ENCODE data around the gene COMP. TPM values are rescaled to one million over a fixed set of nuclear protein-coding genes. Genes with fewer than 3 reads are reported as not detected.
"Not testable (repeated sequence)": the region's sequence is repeated elsewhere in the genome, so short reads cannot be mapped to it uniquely, and the experiment has no call there.

The COMP gene
- 1.9 TPM for polyA plus RNA-seq (2013, experiment 1 of 2; ENCODE audit: insufficient read length)
- 1.9 TPM for polyA plus RNA-seq (2013, experiment 2 of 2; ENCODE audit: insufficient read length)

DNA sequence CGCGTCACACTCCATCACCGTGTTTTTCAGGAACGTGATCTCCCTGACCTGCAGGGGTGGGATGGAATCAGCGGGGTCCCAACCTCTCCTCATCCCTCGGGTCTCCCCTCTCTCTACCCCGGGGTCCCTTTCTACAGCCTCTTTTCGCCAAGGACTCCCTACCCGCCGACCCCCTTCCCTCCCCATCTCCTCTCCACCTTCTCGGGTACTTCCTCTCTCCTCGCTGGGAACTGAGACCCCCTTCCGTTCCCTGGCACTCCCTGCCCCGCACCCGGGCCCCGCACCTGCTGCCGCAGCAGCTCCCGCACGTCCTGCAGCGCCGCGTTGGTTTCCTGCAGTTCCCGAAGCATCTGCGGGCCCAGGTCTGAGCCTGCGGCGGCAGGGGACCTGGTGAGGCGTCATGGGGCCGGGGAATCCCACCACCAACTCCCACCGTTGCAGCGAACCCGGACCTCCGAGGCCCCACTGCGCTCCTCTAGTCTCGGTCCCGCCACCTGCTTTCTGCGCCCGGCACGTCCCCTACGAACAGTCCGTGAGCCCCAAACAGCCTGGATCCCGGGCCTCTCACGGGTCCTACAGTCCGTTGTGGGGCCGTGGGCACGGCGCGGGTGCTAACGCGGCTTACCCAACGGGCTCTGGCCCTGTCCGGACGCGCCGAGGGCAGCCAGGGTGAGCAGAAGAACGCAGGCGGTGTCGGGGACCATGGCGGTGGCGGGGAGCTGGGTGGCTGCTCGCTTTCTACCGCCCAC lies at the start of gene COMP:
Gene COMP, minus strand, starts transcription at position 740 of the 749 bp plus-strand sequence. Its CDS starts 36 bp downstream, at position 704.
- DNase-seq = no peak

- no peak for DNase-seq
These were observed 49.5 kb upstream of the COMP start for GRCh38 chr19:18840288-18841267.

DNA sequence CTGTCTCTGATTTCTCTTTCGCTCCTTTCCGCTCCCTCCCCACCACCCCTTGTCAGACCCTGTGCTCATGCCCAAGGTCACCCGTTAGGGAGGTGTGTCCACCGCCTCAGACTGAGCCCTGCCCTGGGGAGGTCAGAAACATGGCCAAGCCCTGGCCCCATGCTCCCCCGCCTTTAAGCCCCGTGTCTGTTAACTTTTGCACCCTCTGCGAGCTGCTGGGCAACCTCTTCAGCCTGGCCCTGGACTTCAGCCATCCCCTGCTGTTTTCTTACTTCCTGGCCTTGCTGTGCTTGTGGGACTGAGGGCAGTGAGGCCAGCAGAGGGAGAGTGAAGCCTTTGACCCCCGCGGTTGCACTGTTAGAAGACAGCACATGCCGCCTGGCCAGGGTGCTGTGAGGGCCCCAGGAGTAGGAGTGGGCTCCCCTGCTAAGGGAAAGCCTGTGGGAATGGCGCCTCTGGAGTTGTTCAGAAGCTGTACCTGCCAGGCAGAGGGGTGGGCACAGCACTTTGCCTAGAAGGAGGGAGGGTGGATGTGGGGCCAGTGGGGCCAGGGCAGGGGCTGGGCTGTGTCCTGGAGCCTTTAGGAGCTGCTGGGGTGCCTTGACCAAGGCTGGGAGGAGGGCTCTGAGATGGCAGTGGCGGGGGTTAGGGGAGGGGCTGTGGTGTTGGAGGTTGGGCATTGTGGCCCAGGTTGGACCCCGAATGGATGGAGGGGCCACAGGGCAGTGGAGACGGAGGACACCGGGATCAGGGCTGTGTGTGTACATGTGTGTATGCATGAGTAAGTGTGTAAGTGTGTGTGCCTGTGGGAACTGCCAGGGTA lies 48.6 kb upstream of the COMP start:
- DNase-seq = no peak

- no peak for DNase-seq
These were observed 43.5 kb upstream of the COMP start for GRCh38 chr19:18834644-18834984.

DNA sequence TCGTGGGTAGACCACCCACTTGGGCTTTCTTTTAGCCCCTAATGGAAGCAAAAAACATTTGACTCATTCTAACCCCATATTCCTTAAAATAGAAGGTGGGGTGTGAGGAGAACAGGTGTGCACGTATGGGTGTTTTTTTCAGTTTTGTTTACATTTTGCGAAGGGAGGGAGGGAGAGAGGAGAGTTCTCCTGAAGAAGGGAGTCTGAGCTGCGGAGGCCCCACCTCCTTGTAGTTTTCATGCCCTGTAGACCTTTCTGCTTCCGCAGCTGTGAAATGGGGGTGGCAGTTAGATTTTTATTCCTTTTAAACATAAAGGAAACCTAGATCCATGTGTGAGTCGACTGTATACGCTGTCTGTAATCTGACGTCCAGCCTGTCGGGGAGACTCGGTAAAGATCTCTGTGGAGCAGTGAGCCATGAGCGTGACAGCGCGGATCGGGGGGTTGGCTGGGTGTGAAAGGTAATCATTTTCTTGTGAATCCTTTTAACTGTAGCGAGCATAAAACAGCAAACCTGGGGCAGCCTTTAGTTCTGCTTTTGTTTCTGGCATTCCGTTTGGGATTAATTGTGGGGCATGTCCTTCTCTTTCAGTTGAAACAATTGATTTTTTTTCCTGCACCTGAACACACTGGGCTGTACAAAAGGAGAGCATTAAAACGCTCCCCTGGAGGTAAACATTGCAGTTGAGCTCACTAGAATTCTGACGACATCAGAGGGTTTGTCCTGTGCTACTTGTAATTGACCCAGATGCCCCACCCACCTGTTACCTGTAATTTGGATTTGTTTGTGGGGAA lies 42.9 kb upstream of the COMP start:
- no peak for DNase-seq

DNA sequence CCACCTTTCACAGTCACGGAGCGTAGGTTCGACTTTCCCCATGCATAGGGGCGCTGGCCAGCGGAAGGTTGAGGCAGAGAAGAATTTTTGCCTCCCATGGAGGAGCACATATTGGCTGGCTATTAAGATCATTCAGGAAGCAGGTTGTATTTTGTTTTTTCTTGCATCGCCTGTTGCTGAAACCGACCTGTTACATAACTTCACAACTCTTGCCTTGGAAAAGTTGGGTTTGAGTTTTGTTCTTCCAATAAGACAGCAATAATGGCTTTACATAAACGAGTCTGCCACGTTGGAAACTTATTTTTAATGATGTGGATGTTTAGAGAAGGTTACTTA lies 42.0 kb upstream of the COMP start:
- DNase-seq = no peak

DNA sequence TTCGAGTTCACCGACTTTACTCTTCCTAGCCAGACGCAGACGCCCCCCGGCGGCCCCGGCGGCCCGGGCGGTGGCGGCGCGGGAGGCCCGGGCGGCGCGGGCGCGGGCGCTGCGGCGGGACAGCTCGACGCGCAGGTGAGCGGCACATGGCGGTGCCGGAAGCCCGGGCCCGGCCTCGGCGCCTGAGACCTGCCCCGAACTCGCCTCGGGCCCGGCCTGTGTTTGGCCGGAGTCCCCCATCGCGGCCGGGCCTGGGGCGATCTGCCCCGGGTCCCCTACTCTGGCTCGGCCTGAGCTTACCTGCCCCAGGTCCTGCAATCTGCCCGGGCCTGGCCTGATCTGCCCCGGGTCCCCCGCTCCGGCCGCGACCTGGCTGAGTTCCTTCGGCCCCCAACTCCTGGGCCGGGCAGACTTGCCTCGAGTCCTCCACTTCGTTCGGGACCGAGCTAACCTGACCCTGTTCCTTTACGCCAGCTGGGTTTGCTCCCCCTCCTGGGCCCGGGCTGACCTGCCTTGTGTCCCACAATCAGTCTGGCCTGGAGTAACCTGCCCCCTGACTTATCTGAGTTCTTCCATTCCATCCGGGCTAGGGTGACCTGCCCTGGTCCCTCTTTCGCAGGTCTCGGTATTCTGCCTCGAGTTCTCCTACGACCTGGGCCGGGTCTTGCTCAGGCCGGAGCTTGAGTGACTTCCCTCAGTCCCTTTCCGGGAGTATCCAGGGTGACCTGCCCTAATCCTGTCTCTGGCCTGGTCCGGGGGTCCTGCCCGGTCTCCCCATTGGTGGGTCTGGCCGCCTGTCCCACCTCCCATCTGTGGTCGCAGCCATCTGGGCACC lies 41.4 kb upstream of the COMP start:
- DNase-seq = no peak

DNA sequence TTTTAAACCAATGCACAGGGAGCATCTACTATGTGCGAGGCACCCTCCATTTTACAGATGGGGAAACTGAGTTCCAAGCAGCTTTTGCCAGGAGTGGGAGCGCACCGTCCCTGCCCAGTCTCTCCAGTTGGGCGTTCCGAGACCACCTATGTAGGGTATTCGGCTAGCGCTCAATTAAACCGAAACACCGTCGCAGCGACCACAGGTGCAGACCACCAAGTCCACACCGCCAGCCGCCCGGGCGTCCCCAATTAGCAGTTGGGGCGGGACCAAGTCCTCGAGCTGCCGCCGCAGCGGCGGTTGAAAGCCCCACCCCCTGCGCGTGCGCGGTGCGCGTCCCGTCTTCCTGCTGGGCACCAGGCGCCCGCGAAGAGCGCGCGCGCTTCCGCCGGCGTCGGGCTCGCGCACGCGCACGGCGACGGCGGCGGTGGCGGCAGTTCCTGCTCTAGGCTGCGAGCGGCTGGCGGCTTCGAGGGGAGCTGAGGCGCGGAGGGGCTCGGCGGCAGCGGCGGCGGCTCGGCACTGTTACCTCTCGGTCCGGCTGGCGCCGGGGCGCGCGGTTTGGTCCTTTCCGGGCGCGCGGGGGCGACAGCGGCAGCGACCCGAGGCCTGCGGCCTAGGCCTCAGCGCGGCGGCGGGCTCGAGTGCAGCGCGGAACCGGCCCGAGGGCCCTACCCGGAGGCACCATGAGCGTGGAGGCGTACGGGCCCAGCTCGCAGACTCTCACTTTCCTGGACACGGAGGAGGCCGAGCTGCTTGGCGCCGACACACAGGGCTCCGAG lies 40.6 kb upstream of the COMP start, which contains the start of gene UPF1:
Gene UPF1, plus strand, starts transcription at position 436 of the 782 bp plus-strand sequence. Its CDS starts 251 bp downstream, at position 687.
- DNase-seq = peak; percentile 92

- no peak for DNase-seq
These were observed 39.4 kb upstream of the COMP start for GRCh38 chr19:18830488-18830887.

GRCh38 chr19:18828786-18829185 lies 37.7 kb upstream of the COMP start:
- DNase-seq = no peak

DNA sequence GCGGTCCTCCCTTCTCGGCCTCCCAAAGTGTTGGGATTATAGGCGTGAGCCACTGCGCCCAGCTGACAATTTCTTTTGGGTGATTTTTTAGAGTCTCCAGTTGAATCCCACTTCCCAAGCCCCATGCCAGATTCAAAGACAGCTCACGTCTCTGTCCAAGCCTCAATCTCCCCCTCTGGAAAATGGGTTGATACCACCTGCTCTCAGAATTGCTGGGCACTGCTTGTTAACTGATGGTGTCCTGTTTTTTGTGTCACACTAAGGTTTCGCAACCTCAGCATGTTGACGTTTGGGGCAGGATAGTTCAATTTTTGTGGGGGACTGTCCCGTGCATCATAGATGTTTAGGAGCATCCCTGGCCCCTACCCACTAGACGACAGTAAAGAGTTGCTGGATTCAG lies 26.5 kb upstream of the COMP start:
- no peak for DNase-seq

DNA sequence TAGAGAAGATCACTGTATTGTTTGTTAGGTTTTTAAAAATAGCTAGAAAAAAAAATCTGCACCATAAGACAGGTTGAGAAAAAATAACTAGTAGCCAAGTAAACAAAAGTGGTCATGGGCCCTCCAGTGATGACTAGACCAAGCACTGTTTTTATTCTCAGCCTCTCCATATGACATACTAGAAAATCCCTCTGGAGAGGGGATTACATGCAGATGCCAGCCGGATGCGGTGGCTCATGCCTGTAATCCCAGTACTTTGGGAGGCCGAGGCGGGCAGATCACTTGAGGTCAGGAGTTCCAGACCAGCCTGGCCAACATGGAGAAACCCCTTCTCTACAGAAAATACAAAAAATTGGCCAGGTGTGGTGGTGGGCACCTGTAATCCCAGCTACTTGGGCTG lies 25.5 kb upstream of the COMP start:
- not testable (repeated sequence) for DNase-seq

DNA sequence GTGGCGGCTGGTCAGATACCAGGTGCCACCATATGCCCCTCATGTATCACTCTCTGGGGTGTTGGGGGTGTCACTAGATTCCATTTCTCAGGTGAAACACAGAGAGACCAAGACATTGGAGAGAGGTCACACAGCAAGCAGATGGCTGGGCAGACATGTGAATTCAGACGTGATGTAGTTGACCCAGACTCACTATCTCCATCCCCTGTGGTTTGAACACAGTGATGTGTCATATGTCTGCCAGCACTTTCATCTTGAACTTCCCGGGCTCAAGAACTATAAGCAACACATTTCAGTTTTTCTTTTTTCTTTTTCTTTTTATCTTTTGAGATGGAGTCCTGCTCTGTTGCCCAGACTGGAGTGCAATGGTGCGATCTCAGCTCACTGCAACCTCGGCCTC lies 24.6 kb upstream of the COMP start:
- DNase-seq = no peak

GRCh38 chr19:18814063-18814462 lies 23.0 kb upstream of the COMP start:
- peak; percentile 37 for DNase-seq

DNA sequence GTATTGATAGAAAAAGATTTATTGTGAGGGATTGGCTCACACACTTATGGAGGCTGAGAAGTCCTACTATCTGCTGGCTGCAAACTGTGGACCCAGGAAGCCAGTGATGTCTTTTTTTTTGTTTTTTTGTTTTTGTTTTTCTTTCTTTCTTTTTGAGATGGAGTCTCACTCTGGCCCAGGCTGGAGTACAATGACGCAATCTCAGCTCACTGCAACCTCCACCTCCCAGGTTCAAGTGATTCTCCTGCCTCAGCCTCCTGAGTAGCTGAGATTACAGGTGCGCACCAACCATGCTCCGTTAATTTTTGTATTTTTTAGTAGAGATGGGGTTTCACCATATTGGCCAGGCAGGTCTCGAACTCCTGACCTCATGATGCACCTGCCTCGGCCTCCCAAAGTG lies 20.5 kb upstream of the COMP start:
- not testable (repeated sequence) for DNase-seq

DNA sequence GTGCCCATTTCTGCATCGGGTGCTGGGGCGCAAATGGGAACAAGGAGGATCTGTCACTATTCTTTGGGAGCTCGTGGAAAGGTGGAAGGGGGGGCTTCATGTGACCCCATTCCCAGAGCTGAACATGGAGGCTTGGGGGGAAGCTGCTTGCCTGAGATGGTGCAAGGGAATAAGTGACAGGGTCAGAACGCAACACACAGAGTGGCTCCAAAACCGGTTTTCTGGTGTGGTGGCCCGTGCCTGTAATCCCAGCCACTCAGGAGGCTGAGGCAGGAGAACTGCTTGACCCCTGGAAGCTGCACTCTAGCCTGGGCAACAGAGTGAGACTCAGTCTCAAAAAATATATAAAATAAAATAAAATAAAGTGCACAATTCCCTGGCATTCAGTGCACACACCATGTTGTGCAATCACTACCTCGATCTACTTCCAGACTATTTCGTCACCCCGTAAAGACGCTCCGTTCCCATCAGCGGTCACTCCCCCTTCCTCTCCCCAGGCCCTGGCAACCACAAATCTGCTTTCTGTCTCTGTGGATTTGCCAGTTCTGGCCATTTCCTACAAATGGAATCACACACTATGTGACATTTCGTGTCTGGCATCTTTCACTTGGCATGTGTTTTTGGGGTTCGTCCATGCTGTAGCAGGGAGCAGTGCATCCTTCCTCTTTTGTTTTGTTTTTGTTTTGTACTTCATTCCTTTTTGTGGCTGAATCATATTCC lies 18.2 kb upstream of the COMP start:
- peak; percentile 71 for DNase-seq

GRCh38 chr19:18807861-18808331 lies 16.8 kb upstream of the COMP start:
- peak; percentile 43 for DNase-seq

DNA sequence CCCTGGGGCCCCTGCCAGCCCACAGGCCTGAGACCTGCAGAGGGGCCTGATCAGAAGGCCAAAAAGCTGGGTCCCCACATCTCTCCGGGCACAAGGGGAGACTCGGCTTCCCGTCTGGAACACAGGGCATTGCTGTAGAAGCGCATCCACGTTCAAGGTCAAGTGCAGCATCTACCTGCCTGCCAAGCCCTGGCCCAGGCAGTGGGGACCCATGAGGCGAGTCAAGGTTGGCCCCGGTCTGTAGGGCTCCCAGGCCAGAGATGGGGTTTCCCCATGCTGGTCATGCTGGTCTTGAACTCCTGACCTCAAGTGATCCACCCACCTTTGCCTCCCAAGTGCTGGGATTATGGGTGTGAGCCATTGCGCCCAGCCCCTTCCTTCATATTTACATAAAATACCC lies 13.5 kb upstream of the COMP start:
- no peak for DNase-seq

DNA sequence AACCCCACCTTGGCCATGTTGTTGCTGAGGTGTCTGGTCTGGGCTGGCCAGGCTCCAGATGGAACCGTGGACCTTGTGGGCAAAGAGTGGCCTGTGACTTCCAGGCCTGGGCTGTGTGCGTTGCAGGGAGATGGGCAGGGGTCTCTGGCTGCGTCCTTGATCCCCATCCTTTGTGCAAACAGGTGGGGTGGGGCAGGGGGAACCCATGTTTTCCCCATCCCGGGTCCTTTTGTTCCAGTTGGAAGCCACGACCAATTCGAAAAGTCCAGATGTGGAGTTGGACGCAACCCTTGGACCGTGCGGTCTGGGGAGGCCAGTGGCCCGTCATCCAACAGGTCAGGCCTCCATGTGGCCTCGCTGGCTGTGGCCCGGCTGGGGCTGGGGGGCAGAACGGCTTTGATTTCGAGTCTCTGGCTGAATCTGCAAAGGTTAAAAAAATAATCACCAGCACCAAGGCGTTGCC lies 13.1 kb upstream of the COMP start:
- no peak for DNase-seq
